ENCODE results near the gene AMPD2. TPM values are rescaled to one million over a fixed set of nuclear protein-coding genes. Genes with fewer than 3 reads are reported as not detected.

Gene AMPD2
- total RNA-seq, 1 donor: 59.4 TPM

DNA sequence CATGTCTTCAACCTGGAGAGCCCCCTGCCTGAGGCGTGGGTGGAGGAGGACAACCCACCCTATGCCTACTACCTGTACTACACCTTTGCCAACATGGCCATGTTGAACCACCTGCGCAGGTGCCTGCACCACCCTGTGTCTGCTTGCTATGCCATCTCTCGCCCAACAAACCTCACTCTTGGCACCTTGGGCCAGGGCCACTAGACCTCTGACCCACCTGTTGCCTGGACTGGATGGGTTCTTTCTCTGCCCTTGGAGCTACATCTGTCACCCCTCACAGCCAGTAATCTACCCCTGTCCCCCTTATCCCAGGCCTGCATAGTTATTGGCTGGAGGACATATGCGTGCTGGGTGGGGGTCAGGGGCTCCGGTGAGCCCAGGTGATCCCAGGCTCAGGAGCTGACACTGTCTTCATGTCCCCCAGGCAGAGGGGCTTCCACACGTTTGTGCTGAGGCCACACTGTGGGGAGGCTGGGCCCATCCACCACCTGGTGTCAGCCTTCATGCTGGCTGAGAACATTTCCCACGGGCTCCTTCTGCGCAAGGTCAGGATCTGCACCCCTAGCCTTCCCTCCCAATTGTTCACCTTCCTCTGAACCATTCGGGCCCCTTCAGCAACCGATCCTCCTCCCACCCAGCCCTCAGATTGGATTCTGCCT is 9.9 kb downstream of the AMPD2 start:
- peaks cover 36% of the 10 kb centered on the region for H4K20me1 ChIP-seq (ENCODE audit: insufficient read depth, low read length)
- H3K79me2 ChIP-seq (ENCODE audit: insufficient read depth, low read length): peaks cover 20% of the 10 kb centered on the region
- TF ChIP-seq, protein P1, sequence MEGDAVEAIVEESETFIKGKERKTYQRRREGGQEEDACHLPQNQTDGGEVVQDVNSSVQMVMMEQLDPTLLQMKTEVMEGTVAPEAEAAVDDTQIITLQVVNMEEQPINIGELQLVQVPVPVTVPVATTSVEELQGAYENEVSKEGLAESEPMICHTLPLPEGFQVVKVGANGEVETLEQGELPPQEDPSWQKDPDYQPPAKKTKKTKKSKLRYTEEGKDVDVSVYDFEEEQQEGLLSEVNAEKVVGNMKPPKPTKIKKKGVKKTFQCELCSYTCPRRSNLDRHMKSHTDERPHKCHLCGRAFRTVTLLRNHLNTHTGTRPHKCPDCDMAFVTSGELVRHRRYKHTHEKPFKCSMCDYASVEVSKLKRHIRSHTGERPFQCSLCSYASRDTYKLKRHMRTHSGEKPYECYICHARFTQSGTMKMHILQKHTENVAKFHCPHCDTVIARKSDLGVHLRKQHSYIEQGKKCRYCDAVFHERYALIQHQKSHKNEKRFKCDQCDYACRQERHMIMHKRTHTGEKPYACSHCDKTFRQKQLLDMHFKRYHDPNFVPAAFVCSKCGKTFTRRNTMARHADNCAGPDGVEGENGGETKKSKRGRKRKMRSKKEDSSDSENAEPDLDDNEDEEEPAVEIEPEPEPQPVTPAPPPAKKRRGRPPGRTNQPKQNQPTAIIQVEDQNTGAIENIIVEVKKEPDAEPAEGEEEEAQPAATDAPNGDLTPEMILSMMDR (IDR thresholded peaks at IDR 0.05; ENCODE audit: extremely low read depth, low read depth, low read length): no peak
- H2AFZ ChIP-seq (ENCODE audit: low read length): no peak overlapping the region
- no peaks in the 10 kb centered on the region for H3K9me3 ChIP-seq (ENCODE audit: low read depth, low read length)
- H3K4me1 ChIP-seq (ENCODE audit: insufficient read depth, low read length): peaks cover 1% of the 10 kb centered on the region
- no peak for DNase-seq (ENCODE audit: insufficient read length, low spot score, missing footprints)
- peaks cover 67% of the 10 kb centered on the region for H3K36me3 ChIP-seq (ENCODE audit: insufficient read depth, low read length)
- no peak overlapping the region for H3K4me2 ChIP-seq (ENCODE audit: insufficient read depth, low read length)
- H3K4me3 ChIP-seq (ENCODE audit: insufficient read depth, low read length): no peak overlapping the region
- H3K27me3 ChIP-seq (ENCODE audit: insufficient read depth, low read length): no peaks in the 10 kb centered on the region
- H3K27ac ChIP-seq (ENCODE audit: low read depth, low read length): no peak overlapping the region

DNA sequence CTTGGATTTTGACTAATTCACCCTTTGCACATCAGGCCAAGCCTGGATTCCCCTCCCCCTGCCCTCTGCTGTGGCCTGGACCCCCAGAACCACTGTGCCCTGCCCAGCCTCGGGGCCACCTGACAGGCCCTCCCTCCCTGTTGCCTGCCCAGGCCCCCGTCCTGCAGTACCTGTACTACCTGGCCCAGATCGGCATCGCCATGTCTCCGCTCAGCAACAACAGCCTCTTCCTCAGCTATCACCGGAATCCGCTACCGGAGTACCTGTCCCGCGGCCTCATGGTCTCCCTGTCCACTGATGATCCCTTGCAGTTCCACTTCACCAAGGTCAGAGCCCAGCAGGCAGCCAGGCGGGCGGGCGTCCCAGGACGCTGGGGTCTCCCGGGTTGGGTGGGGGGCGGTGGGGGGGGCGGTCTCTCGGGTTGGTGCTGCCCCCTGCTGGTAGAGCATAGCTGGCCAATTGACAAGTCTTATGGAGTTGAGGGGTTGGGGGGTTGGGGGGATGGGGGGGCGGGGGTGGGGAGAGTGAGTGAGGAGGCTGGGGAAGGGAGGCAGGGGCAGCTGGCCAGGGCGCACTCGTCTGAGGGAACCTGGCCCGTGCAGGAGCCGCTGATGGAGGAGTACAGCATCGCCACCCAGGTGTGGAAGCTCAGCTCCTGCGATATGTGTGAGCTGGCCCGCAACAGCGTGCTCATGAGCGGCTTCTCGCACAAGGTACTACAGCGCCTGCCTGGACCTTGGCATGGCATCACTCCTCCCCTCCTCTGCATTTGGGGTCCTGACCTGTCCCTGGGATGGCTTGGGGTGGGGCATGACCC is 10.7 kb downstream of the AMPD2 start:
- H3K4me2 ChIP-seq (ENCODE audit: insufficient read depth, low read length): no peak overlapping the region
- peak; percentile 87 for DNase-seq (ENCODE audit: insufficient read length, low spot score, missing footprints)
- TF ChIP-seq, protein P1 (IDR thresholded peaks at IDR 0.05; ENCODE audit: extremely low read depth, low read depth, low read length): no peak
- H3K36me3 ChIP-seq (ENCODE audit: insufficient read depth, low read length): peaks cover 67% of the 10 kb centered on the region
- no peak overlapping the region for H3K4me3 ChIP-seq (ENCODE audit: insufficient read depth, low read length)
- no peak overlapping the region for H3K27ac ChIP-seq (ENCODE audit: low read depth, low read length)
- H2AFZ ChIP-seq (ENCODE audit: low read length): no peak overlapping the region
- no peaks in the 10 kb centered on the region for H3K4me1 ChIP-seq (ENCODE audit: insufficient read depth, low read length)
- H4K20me1 ChIP-seq (ENCODE audit: insufficient read depth, low read length): peaks cover 28% of the 10 kb centered on the region
- H3K27me3 ChIP-seq (ENCODE audit: insufficient read depth, low read length): no peaks in the 10 kb centered on the region
- peaks cover 12% of the 10 kb centered on the region for H3K79me2 ChIP-seq (ENCODE audit: insufficient read depth, low read length)
- no peaks in the 10 kb centered on the region for H3K9me3 ChIP-seq (ENCODE audit: low read depth, low read length)

DNA sequence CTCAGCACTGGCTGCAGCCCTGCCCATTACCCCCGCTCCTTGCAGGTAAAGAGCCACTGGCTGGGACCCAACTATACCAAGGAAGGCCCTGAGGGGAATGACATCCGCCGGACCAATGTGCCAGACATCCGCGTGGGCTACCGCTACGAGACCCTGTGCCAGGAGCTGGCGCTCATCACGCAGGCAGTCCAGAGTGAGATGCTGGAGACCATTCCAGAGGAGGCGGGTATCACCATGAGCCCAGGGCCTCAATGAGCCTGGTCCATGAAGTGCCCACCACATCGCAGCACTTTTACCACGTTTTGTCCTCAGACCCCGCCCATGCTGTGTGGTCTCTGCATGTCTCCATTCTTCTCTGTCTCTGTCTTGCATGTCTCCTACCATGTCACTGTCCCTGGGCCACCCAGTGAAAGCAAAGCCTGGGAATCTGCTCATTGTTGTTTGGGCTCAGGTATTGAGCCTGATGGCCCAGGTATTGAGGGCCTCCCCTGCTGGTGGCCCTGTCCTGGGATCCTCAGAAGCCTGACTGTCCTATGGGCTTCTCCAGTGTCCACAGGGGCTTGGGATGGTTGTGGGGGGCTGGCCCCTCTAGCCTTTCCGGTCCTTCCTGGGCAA is 11.4 kb downstream of the AMPD2 start:
- H3K9me3 ChIP-seq (ENCODE audit: low read depth, low read length): no peaks in the 10 kb centered on the region
- TF ChIP-seq, protein P1 (IDR thresholded peaks at IDR 0.05; ENCODE audit: extremely low read depth, low read depth, low read length): no peak
- H3K27me3 ChIP-seq (ENCODE audit: insufficient read depth, low read length): no peaks in the 10 kb centered on the region
- H3K79me2 ChIP-seq (ENCODE audit: insufficient read depth, low read length): peaks cover 4% of the 10 kb centered on the region
- H3K4me1 ChIP-seq (ENCODE audit: insufficient read depth, low read length): peaks cover 3% of the 10 kb centered on the region
- H3K4me2 ChIP-seq (ENCODE audit: insufficient read depth, low read length): no peak overlapping the region
- no peak overlapping the region for H2AFZ ChIP-seq (ENCODE audit: low read length)
- no peak overlapping the region for H3K27ac ChIP-seq (ENCODE audit: low read depth, low read length)
- H3K36me3 ChIP-seq (ENCODE audit: insufficient read depth, low read length): peaks cover 62% of the 10 kb centered on the region
- no peak overlapping the region for H3K4me3 ChIP-seq (ENCODE audit: insufficient read depth, low read length)
- H4K20me1 ChIP-seq (ENCODE audit: insufficient read depth, low read length): peaks cover 21% of the 10 kb centered on the region
- DNase-seq (ENCODE audit: insufficient read length, low spot score, missing footprints): no peak
